Colonic mucosa (tissue), 4 donors: ENCODE results near the gene DKK3. TPM values are rescaled to one million over a fixed set of nuclear protein-coding genes. Genes with fewer than 3 reads are reported as not detected.

Source experiments
- DNase-seq: peaks from one replicate; pipeline ENCODE4 v3.0.0-alpha.2; 2020
- H3K27ac ChIP-seq: fragments of 200-600 bp; one replicate; pipeline ENCODE4 v1.8.0; 2021
- H3K27me3 ChIP-seq: fragments of 200-600 bp; one replicate; pipeline ENCODE4 v1.8.0; 2021
- H3K36me3 ChIP-seq: fragments of 200-600 bp; one replicate; pipeline ENCODE4 v1.8.0; 2021
- H3K4me1 ChIP-seq: fragments of 200-600 bp; one replicate; pipeline ENCODE4 v1.8.0; 2021; ENCODE audit warnings: mild to moderate bottlenecking
- H3K4me3 ChIP-seq: fragments of 200-600 bp; one replicate; pipeline ENCODE4 v1.8.0; 2021
- H3K9ac ChIP-seq, 2 donors: one replicate each; pipeline ENCODE4 v1.7.0; 2013; ENCODE audit warnings: control low read depth in 2 of 2, low read depth in 2 of 2, low read length in 2 of 2
- H3K9me3 ChIP-seq: fragments of 200-600 bp; one replicate; pipeline ENCODE4 v1.8.0; 2021
- CTCF ChIP-seq: fragments of 200-600 bp; IDR thresholded peaks from one replicate; pipeline ENCODE4 v1.8.0; 2022; ENCODE audit warnings: antibody characterized with exemption, mild to moderate bottlenecking
- intact Hi-C: fragments of 100-400 bp; cut with DNase I; formaldehyde crosslinking; loops from one replicate; pipeline ENCODE4 v1.14.1; 2022
- total RNA-seq, 2 donors: library from RNA; stranded (reverse); fragmentation: NEBNext Ultra II Directional in 1 of 2; extraction: Animal tissue kit (Norgen Biotek cat#: 25700) in 1 of 2; gene quantifications; one replicate each; pipeline ENCODE4 v1.2.1, GENCODE V29; 2021
- donor health status: healthy.
- donor health status: DM: no; HTN: no; CAD: no.
- donor health status: DM: no; HTN: no; CAD: no.

The DKK3 gene
- total RNA-seq, 2 donors from 2014 or later = 7.4 to 19.6 TPM

GRCh38 chr11:11982975-11983374, 25.5 kb downstream of the DKK3 start:
- DNase-seq = no peak
- Histone ChIP-seq H3K27ac (no peak overlapping the region), H3K4me3 (no peak overlapping the region), H3K27me3 (no peaks in the 10 kb centered on the region), H3K9me3 (no peaks in the 10 kb centered on the region), H3K4me1 (no peaks in the 10 kb centered on the region), H3K36me3 (no peaks in the 10 kb centered on the region), H3K9ac (no peak overlapping the region)
- intact Hi-C loops = no loop called here
- TF ChIP-seq CTCF = no peak

GRCh38 chr11:11982461-11982860, 26.0 kb downstream of the DKK3 start:
- TF ChIP-seq CTCF = no peak
- Histone ChIP-seq H3K4me1 (no peaks in the 10 kb centered on the region), H3K27me3 (no peaks in the 10 kb centered on the region), H3K9ac (no peak overlapping the region), H3K27ac (no peak overlapping the region), H3K4me3 (no peak overlapping the region), H3K36me3 (no peaks in the 10 kb centered on the region), H3K9me3 (no peaks in the 10 kb centered on the region)
- intact Hi-C loops = no loop called here
- no peak for DNase-seq

GRCh38 chr11:11981840-11982239, 26.6 kb downstream of the DKK3 start:
- H3K27ac ChIP-seq = no peak overlapping the region
- peaks cover under 1% of the 10 kb centered on the region for H3K4me1 ChIP-seq
- no peaks in the 10 kb centered on the region for H3K27me3 ChIP-seq
- no peak overlapping the region for H3K4me3 ChIP-seq
- H3K36me3 ChIP-seq = no peaks in the 10 kb centered on the region
- TF ChIP-seq CTCF = no peak
- no peak for DNase-seq
- H3K9me3 ChIP-seq = no peaks in the 10 kb centered on the region
- intact Hi-C loops = no loop called here
- H3K9ac ChIP-seq = no peak overlapping the region

GRCh38 chr11:11981364-11981763, 27.1 kb downstream of the DKK3 start:
- no peak for DNase-seq
- peaks cover 4% of the 10 kb centered on the region for H3K4me1 ChIP-seq
- H3K9me3 ChIP-seq = no peaks in the 10 kb centered on the region
- TF ChIP-seq CTCF = no peak
- H3K27ac ChIP-seq = no peak overlapping the region
- intact Hi-C loops = no loop called here
- H3K36me3 ChIP-seq = no peaks in the 10 kb centered on the region
- no peak overlapping the region for H3K4me3 ChIP-seq
- no peaks in the 10 kb centered on the region for H3K27me3 ChIP-seq
- no peak overlapping the region for H3K9ac ChIP-seq

- Histone ChIP-seq H3K9me3 (no peaks in the 10 kb centered on the region), H3K9ac (no peak overlapping the region), H3K27me3 (no peaks in the 10 kb centered on the region), H3K4me3 (no peak overlapping the region), H3K36me3 (no peaks in the 10 kb centered on the region), H3K4me1 (peaks cover 4% of the 10 kb centered on the region), H3K27ac (no peak overlapping the region)
- TF ChIP-seq CTCF = no peak
- intact Hi-C loops = no loop called here
- no peak for DNase-seq
These were observed 27.6 kb downstream of the DKK3 start for GRCh38 chr11:11980841-11981308.

- no peaks in the 10 kb centered on the region for H3K27me3 ChIP-seq
- DNase-seq = no peak
- no peaks in the 10 kb centered on the region for H3K36me3 ChIP-seq
- TF ChIP-seq CTCF = no peak
- H3K9me3 ChIP-seq = no peaks in the 10 kb centered on the region
- H3K4me1 ChIP-seq = peaks cover 4% of the 10 kb centered on the region
- no peak overlapping the region for H3K27ac ChIP-seq
- no peak overlapping the region for H3K4me3 ChIP-seq
- no peak overlapping the region for H3K9ac ChIP-seq
- intact Hi-C loops = no loop called here
These were observed 28.2 kb downstream of the DKK3 start for GRCh38 chr11:11980200-11980599.
